Measurements from ENCODE around the gene PTPN23. TPM values are rescaled to one million over a fixed set of nuclear protein-coding genes. Genes with fewer than 3 reads are reported as not detected.

Gene PTPN23
- total and polyA plus RNA-seq, 10 of the 15 experiments (the other 5 are each of a cell fraction or from before 2014, with no cell fraction given) = 0.44 to 28.6 (median 4.4) TPM

GRCh38 chr3:47427866-47428265 is 47.0 kb downstream of the PTPN23 start:
- H2AFZ ChIP-seq (ENCODE audit: control insufficient read depth, low read depth, low read length) = no peak overlapping the region
- no peaks in the 10 kb centered on the region for H3K4me1 ChIP-seq (ENCODE audit: control insufficient read depth, insufficient read depth, low read length)
- BruUV-seq (replicated peaks) = no TSS peak
- TF ChIP-seq CREM (IDR thresholded peaks at IDR 0.05; ENCODE audit: low read depth) (no peak), NFYA (IDR thresholded peaks at IDR 0.05; ENCODE audit: borderline replicate concordance, low read depth, low read length) (no peak), ZNF592 (IDR thresholded peaks at IDR 0.05) (no peak), WRNIP1 (IDR thresholded peaks at IDR 0.05; ENCODE audit: borderline replicate concordance, low read depth, low read length) (no peak), IKZF1 (conservative IDR thresholded peaks at IDR 0.05) (no peak), ZNF207 (IDR thresholded peaks at IDR 0.05; ENCODE audit: borderline replicate concordance) (no peak), ZNF384 (IDR thresholded peaks at IDR 0.05; ENCODE audit: borderline replicate concordance, low read depth, low read length) (no peak)
- no peaks in the 10 kb centered on the region for H3K79me2 ChIP-seq (ENCODE audit: control insufficient read depth, insufficient read depth, low read length)
- in situ Hi-C loops (cut with MboI) (no loop called here), intact Hi-C loops (cut with micrococcal nuclease; ENCODE audit: unreplicated experiment) (no loop called here)
- CTCF ChIA-PET = no interaction called here
- no peak overlapping the region for H3K4me3 ChIP-seq
- FAIRE-seq (no peak), DNase-seq (ENCODE audit: low read depth, low spot score) (no peak), ATAC-seq (no peak)
- peaks cover 19 to 29% of the 10 kb centered on the region in 2 experiments; a peak in 3 of 4 replicates for H3K36me3 ChIP-seq (ENCODE audit: control insufficient read depth in 2 of 2, insufficient read depth in 2 of 2, low read length in 1 of 2)
- H4K20me1 ChIP-seq (ENCODE audit: control insufficient read depth, insufficient read depth) = no peaks in the 10 kb centered on the region
- POLR2A ChIA-PET = no interaction called here
- H3K9me3 ChIP-seq (replicated peaks; ENCODE audit: control insufficient read depth, insufficient read depth, low read length) = no peaks in the 10 kb centered on the region
- SMC1A ChIA-PET (ENCODE audit: uncharacterized antibody, unreplicated experiment) = no interaction called here
- no peak overlapping the region for H3K27ac ChIP-seq (ENCODE audit: control insufficient read depth, insufficient read depth)
- no peak overlapping the region for H3K9ac ChIP-seq (ENCODE audit: control insufficient read depth, insufficient read depth, low read length)
- RAD21 ChIA-PET (ENCODE audit: unreplicated experiment) = no interaction called here
- H3K4me2 ChIP-seq (ENCODE audit: control insufficient read depth, insufficient read depth) = no peak overlapping the region
- WGBS (ENCODE audit: insufficient coverage, insufficient replicate concordance, low lambda C conversion rate, missing lambda C conversion rate) = 97% methylated on average over 6 of the region's 6 CpGs
- H3K27me3 ChIP-seq (replicated peaks in 1 of 2; ENCODE audit: control insufficient read depth in 2 of 2, insufficient read depth in 2 of 2, low read length in 1 of 2) = no peaks in the 10 kb centered on the region
